GM19468 (cell line): ENCODE data around the gene CDKAL1.

ENCODE experiments used
- ATAC-seq: cut with Tn5 transposase; IDR thresholded peaks from one replicate; pipeline ENCODE4 v1.9.1; 2021; ENCODE audit warnings: mild to moderate bottlenecking, moderate library complexity, moderate number of reproducible peaks; ENCODE audit not compliant: unreplicated experiment; ENCODE audit errors: extremely low read depth

The CDKAL1 gene

GRCh38 chr6:20770773-20771172 lies 236.5 kb downstream of the CDKAL1 start:
- ATAC-seq = no peak

GRCh38 chr6:20771409-20771808 lies 237.2 kb downstream of the CDKAL1 start:
- ATAC-seq = no peak

- no peak for ATAC-seq
Observed at GRCh38 chr6:20773822-20774221, 239.6 kb downstream of the CDKAL1 start.

- no peak for ATAC-seq
Observed at GRCh38 chr6:20775981-20776380, 241.7 kb downstream of the CDKAL1 start.

- ATAC-seq = no peak
Observed at GRCh38 chr6:20777801-20778200, 243.5 kb downstream of the CDKAL1 start.

- ATAC-seq = no peak
Observed at GRCh38 chr6:20778459-20778858, 244.2 kb downstream of the CDKAL1 start.

GRCh38 chr6:20778912-20779311 lies 244.7 kb downstream of the CDKAL1 start:
- no peak for ATAC-seq

GRCh38 chr6:20789162-20789561 lies 254.9 kb downstream of the CDKAL1 start:
- no peak for ATAC-seq

- ATAC-seq = no peak
Observed at GRCh38 chr6:20790032-20790791, 256.0 kb downstream of the CDKAL1 start.

GRCh38 chr6:20791074-20791473 lies 256.8 kb downstream of the CDKAL1 start:
- ATAC-seq = no peak

- no peak for ATAC-seq
Observed at GRCh38 chr6:20791944-20792343, 257.7 kb downstream of the CDKAL1 start.

- no peak for ATAC-seq
Observed at GRCh38 chr6:20793174-20793573, 258.9 kb downstream of the CDKAL1 start.

- ATAC-seq = no peak
Observed at GRCh38 chr6:20797597-20797996, 263.3 kb downstream of the CDKAL1 start.

GRCh38 chr6:20800229-20800628 lies 266.0 kb downstream of the CDKAL1 start:
- ATAC-seq = no peak

GRCh38 chr6:20800653-20801052 lies 266.4 kb downstream of the CDKAL1 start:
- no peak for ATAC-seq

GRCh38 chr6:20801595-20801994 lies 267.3 kb downstream of the CDKAL1 start:
- ATAC-seq = no peak

GRCh38 chr6:20802596-20802995 lies 268.3 kb downstream of the CDKAL1 start:
- ATAC-seq = no peak

GRCh38 chr6:20805021-20805420 lies 270.8 kb downstream of the CDKAL1 start:
- ATAC-seq = no peak

- ATAC-seq = no peak
Observed at GRCh38 chr6:20806669-20807068, 272.4 kb downstream of the CDKAL1 start.

GRCh38 chr6:20808439-20808838 lies 274.2 kb downstream of the CDKAL1 start:
- no peak for ATAC-seq

GRCh38 chr6:20808924-20809323 lies 274.7 kb downstream of the CDKAL1 start:
- ATAC-seq = no peak

GRCh38 chr6:20810727-20811108 lies 276.5 kb downstream of the CDKAL1 start:
- no peak for ATAC-seq
